Stomach (tissue), 9 donors: Measurements from ENCODE around the gene BMP7. TPM values are rescaled to one million over a fixed set of nuclear protein-coding genes. Genes with fewer than 3 reads are reported as not detected.

Experiments used
- DNase-seq, 2 donors: peaks; one replicate each; pipeline versions ENCODE4 v3.0.0 to v3.0.0-alpha.2; 2013 to 2019
- H3K27ac ChIP-seq, 5 donors: fragments of 200-600 bp in 4 of 5; sonication (generic) in 4 of 5; one replicate each; pipeline ENCODE4 v1.5.1; 2013 to 2019; ENCODE audit warnings: mild to moderate bottlenecking in 1 of 5, moderate library complexity in 1 of 5
- H3K27me3 ChIP-seq, 3 donors: fragments of 200-600 bp; sonication (generic); one replicate each; pipeline ENCODE4 v1.5.1; 2017 to 2019; ENCODE audit warnings: mixed run types in 1 of 3
- H3K36me3 ChIP-seq, 4 donors: fragments of 200-600 bp; sonication (generic); 1 replicate in 3 of 4; 2 replicates in 1 of 4; pipeline ENCODE4 v1.5.1; 2016 to 2019
- H3K4me1 ChIP-seq, 4 donors: fragments of 200-600 bp; sonication (generic); one replicate each; pipeline ENCODE4 v1.5.1; 2016 to 2019
- H3K4me3 ChIP-seq, 4 donors: fragments of 200-600 bp; sonication (generic) in 3 of 4; one replicate each; pipeline ENCODE4 v1.5.1; 2016 to 2019; ENCODE audit warnings: mild to moderate bottlenecking in 1 of 4
- H3K9me3 ChIP-seq, 4 donors: fragments of 200-600 bp; sonication (generic); one replicate each; pipeline ENCODE4 v1.5.1; 2016 to 2019
- CTCF ChIP-seq, 7 experiments: fragments of 450-650 bp in 4 of 7; fragments of 200-600 bp in 3 of 7; sonication (generic) in 3 of 7; IDR thresholded peaks; one replicate each; pipeline ENCODE4 v1.5.1; 2016 to 2019; ENCODE audit warnings: antibody characterized with exemption in 7 of 7, control low read depth in 2 of 7, mild to moderate bottlenecking in 1 of 7
- EP300 ChIP-seq: sonication (generic); formaldehyde crosslinking; IDR thresholded peaks from one replicate; pipeline ENCODE4 v1.6.1; 2017; ENCODE audit warnings: antibody characterized with exemption
- POLR2A ChIP-seq, 4 donors: fragments of 450-650 bp; IDR thresholded peaks; one replicate each; pipeline ENCODE4 v1.6.1; 2016; ENCODE audit warnings: antibody characterized with exemption in 4 of 4, control low read depth in 2 of 4, mild to moderate bottlenecking in 1 of 4, moderate library complexity in 1 of 4
- POLR2AphosphoS5 ChIP-seq, 3 donors: sonication (generic); formaldehyde crosslinking; IDR thresholded peaks; one replicate each; pipeline ENCODE4 v1.6.1; 2016; ENCODE audit warnings: antibody characterized with exemption in 3 of 3
- WGBS, 5 donors: extraction: QIAGEN DNeasy Blood & Tissue Kit in 3 of 5; methylation state at CpG; one replicate each; pipeline versions ENCODE4 v1.1.5 to v1.1.7; 2013 to 2018; 5-methylcytosine and 5-hydroxymethylcytosine counted together
- intact Hi-C: fragments of 100-400 bp; cut with DNase I; formaldehyde crosslinking; loops from one replicate; pipeline ENCODE4 v1.15.1; 2023; ENCODE audit warnings: low total_unique reads
- polyA plus RNA-seq, 3 donors: library from polyadenylated mRNA; stranded (reverse); fragments of 200-250 nt; gene quantifications; one replicate each; pipeline ENCODE4 v1.2.3, GENCODE V29; 2013
- total RNA-seq, 5 donors: library from RNA; depleted of rRNA; stranded (reverse); fragments of >200 nt; gene quantifications; one replicate each; pipeline versions ENCODE4 v1.1.0 to v1.2.3, GENCODE V29; 2014 to 2016
- donor health status: healthy with polysubstance abuse.
- donor health status: Bipolar disorder and iron deficiency.
- donor health status: healthy.

Gene BMP7
- total and polyA plus RNA-seq, 8 donors, result under 0.01 to 11.0 (median 2.4) TPM

- H3K36me3 ChIP-seq, result no peaks in the 10 kb centered on the region
- DNase-seq, result no peak
- no peaks in the 10 kb centered on the region for H3K9me3 ChIP-seq
- WGBS, 5 donors, result 65 to 72% (median 66%) methylated on average over 15 of the region's 15 CpGs
- H3K4me3 ChIP-seq, result no peak overlapping the region
- no peaks in the 10 kb centered on the region for H3K4me1 ChIP-seq
- no peak overlapping the region for H3K27ac ChIP-seq
- peaks cover 0 to 43% (median 0%) of the 10 kb centered on the region in 3 donors for H3K27me3 ChIP-seq
- intact Hi-C loops, result no loop called here
- TF ChIP-seq POLR2AphosphoS5 (IDR thresholded peaks at IDR 0.05) (no peak), EP300 (no peak), CTCF (IDR thresholded peaks at IDR 0.05) (no peak), POLR2A (IDR thresholded peaks at IDR 0.05) (no peak)
Observed at GRCh38 chr20:57128044-57128757, 138.2 kb downstream of the BMP7 start.

- no peak for DNase-seq
- H3K27me3 ChIP-seq, result peaks cover 0 to 39% (median 0%) of the 10 kb centered on the region in 3 donors
- TF ChIP-seq POLR2A (IDR thresholded peaks at IDR 0.05), result no peak
- 51 to 63% (median 59%) methylated on average over 17 of the region's 17 CpGs for WGBS, 5 donors
- intact Hi-C loops, result no loop called here
- no peak overlapping the region for H3K4me3 ChIP-seq
- no peaks in the 10 kb centered on the region for H3K4me1 ChIP-seq
- H3K27ac ChIP-seq, result no peak overlapping the region
- H3K9me3 ChIP-seq, result no peaks in the 10 kb centered on the region
- no peaks in the 10 kb centered on the region for H3K36me3 ChIP-seq
Observed at GRCh38 chr20:57126481-57127092, 139.9 kb downstream of the BMP7 start.

- TF ChIP-seq EP300, result no peak
- TF ChIP-seq POLR2AphosphoS5 (IDR thresholded peaks at IDR 0.05), result no peak
- no peak for TF ChIP-seq POLR2A (IDR thresholded peaks at IDR 0.05)
- TF ChIP-seq CTCF (IDR thresholded peaks at IDR 0.05), result no peak
- 40 to 55% (median 45%) methylated on average over 12 of the region's 12 CpGs for WGBS, 5 donors
- intact Hi-C loops, result no loop called here
- Histone ChIP-seq H3K4me3 (no peak overlapping the region), H3K36me3 (no peaks in the 10 kb centered on the region), H3K27me3 (peaks cover 0 to 35% (median 0%) of the 10 kb centered on the region in 3 donors), H3K4me1 (no peaks in the 10 kb centered on the region), H3K9me3 (no peaks in the 10 kb centered on the region), H3K27ac (no peak overlapping the region)
- DNase-seq, result no peak
Observed at GRCh38 chr20:57124800-57125517, 141.5 kb downstream of the BMP7 start.

- H3K9me3 ChIP-seq, result no peaks in the 10 kb centered on the region
- no peaks in the 10 kb centered on the region for H3K4me1 ChIP-seq
- no peak overlapping the region for H3K27ac ChIP-seq
- H3K27me3 ChIP-seq, result peaks cover 0 to 35% (median 0%) of the 10 kb centered on the region in 3 donors
- intact Hi-C loops, result no loop called here
- 57 to 76% (median 66%) methylated on average over 6 of the region's 6 CpGs for WGBS, 5 donors
- H3K36me3 ChIP-seq, result no peaks in the 10 kb centered on the region
- H3K4me3 ChIP-seq, result no peak overlapping the region
- DNase-seq, result no peak
- TF ChIP-seq CTCF (IDR thresholded peaks at IDR 0.05) (no peak), POLR2A (IDR thresholded peaks at IDR 0.05) (no peak), POLR2AphosphoS5 (IDR thresholded peaks at IDR 0.05) (no peak), EP300 (no peak)
Observed at GRCh38 chr20:57124366-57124765, 142.1 kb downstream of the BMP7 start.
